ENCODE measurements around the gene SLC12A7.

- no peak for TF ChIP-seq CTCF (IDR thresholded peaks at IDR 0.05)
- no peak for TF ChIP-seq POLR2A (IDR thresholded peaks at IDR 0.05)
Observed at GRCh38 chr5:1015507-1015906, 96.4 kb downstream of the SLC12A7 start.

All from thyroid gland (tissue), 4 donors.